H1 (cell line): ENCODE results near the gene SLC9A7. TPM values are rescaled to one million over a fixed set of nuclear protein-coding genes. Genes with fewer than 3 reads are reported as not detected.

Source experiments
- RAD21 ChIP-seq, 2 experiments: IDR thresholded peaks in 1 of 2; conservative IDR thresholded peaks in 1 of 2; 2 replicates each; pipeline ENCODE4 v1.6.1; 2011; ENCODE audit warnings: low read depth in 2 of 2, low read length in 2 of 2, improper control_type of control experiment in 1 of 2, inconsistent platforms in 1 of 2, mild to moderate bottlenecking in 1 of 2, moderate library complexity in 1 of 2
- SUZ12 ChIP-seq: fragments of 200-600 bp; sonication (generic); IDR thresholded peaks from 2 replicates; pipeline ENCODE4 v1.6.1; 2012; ENCODE audit warnings: mild to moderate bottlenecking, inconsistent platforms, low read length, moderate library complexity, mixed read lengths
- polyA plus RNA-seq, 7 experiments: library from polyadenylated mRNA; depleted of rRNA in 3 of 7; stranded (reverse) in 5 of 7; unstranded in 2 of 7; fragments of >200 nt in 5 of 7; fragments of 200-250 nt in 2 of 7; gene quantifications; 1 replicate in 5 of 7; 2 replicates in 1 of 7; 4 replicates in 1 of 7; pipeline versions ENCODE4 v1.2.1 to v1.2.3, GENCODE V29; 2011 to 2013; ENCODE audit warnings: missing spikeins in 2 of 7, mixed read lengths in 2 of 7
- total RNA-seq: library from RNA; stranded (reverse); fragmentation: NEBNext Ultra II Directional; extraction: Animal tissue kit (Norgen Biotek cat#: 25700); gene quantifications from 2 replicates; pipeline ENCODE4 v1.2.1, GENCODE V29; 2021
- TF ChIP-seq, protein P1 (sequence below): fragments of 300-600 bp; sonication (generic); IDR thresholded peaks from 2 replicates; pipeline ENCODE4 v1.7.1; 2012; ENCODE audit warnings: low read length, moderate library complexity, mild to moderate bottlenecking, inconsistent platforms; ENCODE audit not compliant: insufficient replicate concordance
- TF ChIP-seq, protein P2 (sequence below): IDR thresholded peaks from 2 replicates; pipeline ENCODE4 v1.6.1; 2012; ENCODE audit warnings: inconsistent platforms

SLC9A7 gene
- total and polyA plus RNA-seq, 2 of the 8 experiments (the other 6 are each of a cell fraction or from before 2014, with no cell fraction given), result 6.7 to 17.2 TPM

- TF ChIP-seq, protein P1, sequence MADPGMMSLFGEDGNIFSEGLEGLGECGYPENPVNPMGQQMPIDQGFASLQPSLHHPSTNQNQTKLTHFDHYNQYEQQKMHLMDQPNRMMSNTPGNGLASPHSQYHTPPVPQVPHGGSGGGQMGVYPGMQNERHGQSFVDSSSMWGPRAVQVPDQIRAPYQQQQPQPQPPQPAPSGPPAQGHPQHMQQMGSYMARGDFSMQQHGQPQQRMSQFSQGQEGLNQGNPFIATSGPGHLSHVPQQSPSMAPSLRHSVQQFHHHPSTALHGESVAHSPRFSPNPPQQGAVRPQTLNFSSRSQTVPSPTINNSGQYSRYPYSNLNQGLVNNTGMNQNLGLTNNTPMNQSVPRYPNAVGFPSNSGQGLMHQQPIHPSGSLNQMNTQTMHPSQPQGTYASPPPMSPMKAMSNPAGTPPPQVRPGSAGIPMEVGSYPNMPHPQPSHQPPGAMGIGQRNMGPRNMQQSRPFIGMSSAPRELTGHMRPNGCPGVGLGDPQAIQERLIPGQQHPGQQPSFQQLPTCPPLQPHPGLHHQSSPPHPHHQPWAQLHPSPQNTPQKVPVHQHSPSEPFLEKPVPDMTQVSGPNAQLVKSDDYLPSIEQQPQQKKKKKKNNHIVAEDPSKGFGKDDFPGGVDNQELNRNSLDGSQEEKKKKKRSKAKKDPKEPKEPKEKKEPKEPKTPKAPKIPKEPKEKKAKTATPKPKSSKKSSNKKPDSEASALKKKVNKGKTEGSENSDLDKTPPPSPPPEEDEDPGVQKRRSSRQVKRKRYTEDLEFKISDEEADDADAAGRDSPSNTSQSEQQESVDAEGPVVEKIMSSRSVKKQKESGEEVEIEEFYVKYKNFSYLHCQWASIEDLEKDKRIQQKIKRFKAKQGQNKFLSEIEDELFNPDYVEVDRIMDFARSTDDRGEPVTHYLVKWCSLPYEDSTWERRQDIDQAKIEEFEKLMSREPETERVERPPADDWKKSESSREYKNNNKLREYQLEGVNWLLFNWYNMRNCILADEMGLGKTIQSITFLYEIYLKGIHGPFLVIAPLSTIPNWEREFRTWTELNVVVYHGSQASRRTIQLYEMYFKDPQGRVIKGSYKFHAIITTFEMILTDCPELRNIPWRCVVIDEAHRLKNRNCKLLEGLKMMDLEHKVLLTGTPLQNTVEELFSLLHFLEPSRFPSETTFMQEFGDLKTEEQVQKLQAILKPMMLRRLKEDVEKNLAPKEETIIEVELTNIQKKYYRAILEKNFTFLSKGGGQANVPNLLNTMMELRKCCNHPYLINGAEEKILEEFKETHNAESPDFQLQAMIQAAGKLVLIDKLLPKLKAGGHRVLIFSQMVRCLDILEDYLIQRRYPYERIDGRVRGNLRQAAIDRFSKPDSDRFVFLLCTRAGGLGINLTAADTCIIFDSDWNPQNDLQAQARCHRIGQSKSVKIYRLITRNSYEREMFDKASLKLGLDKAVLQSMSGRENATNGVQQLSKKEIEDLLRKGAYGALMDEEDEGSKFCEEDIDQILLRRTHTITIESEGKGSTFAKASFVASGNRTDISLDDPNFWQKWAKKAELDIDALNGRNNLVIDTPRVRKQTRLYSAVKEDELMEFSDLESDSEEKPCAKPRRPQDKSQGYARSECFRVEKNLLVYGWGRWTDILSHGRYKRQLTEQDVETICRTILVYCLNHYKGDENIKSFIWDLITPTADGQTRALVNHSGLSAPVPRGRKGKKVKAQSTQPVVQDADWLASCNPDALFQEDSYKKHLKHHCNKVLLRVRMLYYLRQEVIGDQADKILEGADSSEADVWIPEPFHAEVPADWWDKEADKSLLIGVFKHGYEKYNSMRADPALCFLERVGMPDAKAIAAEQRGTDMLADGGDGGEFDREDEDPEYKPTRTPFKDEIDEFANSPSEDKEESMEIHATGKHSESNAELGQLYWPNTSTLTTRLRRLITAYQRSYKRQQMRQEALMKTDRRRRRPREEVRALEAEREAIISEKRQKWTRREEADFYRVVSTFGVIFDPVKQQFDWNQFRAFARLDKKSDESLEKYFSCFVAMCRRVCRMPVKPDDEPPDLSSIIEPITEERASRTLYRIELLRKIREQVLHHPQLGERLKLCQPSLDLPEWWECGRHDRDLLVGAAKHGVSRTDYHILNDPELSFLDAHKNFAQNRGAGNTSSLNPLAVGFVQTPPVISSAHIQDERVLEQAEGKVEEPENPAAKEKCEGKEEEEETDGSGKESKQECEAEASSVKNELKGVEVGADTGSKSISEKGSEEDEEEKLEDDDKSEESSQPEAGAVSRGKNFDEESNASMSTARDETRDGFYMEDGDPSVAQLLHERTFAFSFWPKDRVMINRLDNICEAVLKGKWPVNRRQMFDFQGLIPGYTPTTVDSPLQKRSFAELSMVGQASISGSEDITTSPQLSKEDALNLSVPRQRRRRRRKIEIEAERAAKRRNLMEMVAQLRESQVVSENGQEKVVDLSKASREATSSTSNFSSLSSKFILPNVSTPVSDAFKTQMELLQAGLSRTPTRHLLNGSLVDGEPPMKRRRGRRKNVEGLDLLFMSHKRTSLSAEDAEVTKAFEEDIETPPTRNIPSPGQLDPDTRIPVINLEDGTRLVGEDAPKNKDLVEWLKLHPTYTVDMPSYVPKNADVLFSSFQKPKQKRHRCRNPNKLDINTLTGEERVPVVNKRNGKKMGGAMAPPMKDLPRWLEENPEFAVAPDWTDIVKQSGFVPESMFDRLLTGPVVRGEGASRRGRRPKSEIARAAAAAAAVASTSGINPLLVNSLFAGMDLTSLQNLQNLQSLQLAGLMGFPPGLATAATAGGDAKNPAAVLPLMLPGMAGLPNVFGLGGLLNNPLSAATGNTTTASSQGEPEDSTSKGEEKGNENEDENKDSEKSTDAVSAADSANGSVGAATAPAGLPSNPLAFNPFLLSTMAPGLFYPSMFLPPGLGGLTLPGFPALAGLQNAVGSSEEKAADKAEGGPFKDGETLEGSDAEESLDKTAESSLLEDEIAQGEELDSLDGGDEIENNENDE, result no peak
- TF ChIP-seq, protein P2, sequence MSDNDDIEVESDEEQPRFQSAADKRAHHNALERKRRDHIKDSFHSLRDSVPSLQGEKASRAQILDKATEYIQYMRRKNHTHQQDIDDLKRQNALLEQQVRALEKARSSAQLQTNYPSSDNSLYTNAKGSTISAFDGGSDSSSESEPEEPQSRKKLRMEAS, result no peak
- no peak for TF ChIP-seq RAD21 (IDR thresholded peaks at IDR 0.05 in 1 of 2, conservative IDR thresholded peaks at IDR 0.05 in 1 of 2; ENCODE audit: low read depth in 2 of 2, low read length in 2 of 2)
- no peak for TF ChIP-seq SUZ12
- TF ChIP-seq, all 59 proteins: peak for 0
Observed at GRCh38 chrX:46759645-46759974, 692 bp upstream of the SLC9A7 start (continued).
